Activated T-helper 1 cell treated with anti-CD3 and anti-CD28 coated beads, Interleukin-12 subunit alpha, Interleukin-12 subunit beta, Interleukin-2, Interleukin-4 antibody, amounts not matched to agents 30 ng/mL and 10 ng/mL and 1 ng/mL, durations not matched to agents 14 hours and 24 hours and 36 hours (primary cell): ENCODE results near the gene HAO2. TPM values are rescaled to one million over a fixed set of nuclear protein-coding genes. Genes with fewer than 3 reads are reported as not detected.
A peak's percentile ranks its signal among the peaks of the same experiment; 100 is the strongest.

Source experiments
- DNase-seq: peaks from one replicate; pipeline ENCODE4 v3.0.0; 2021; ENCODE audit warnings: low spot score
- H3K27ac Mint-ChIP-seq: one replicate; pipeline ENCODE4 v1.8.0; 2021; ENCODE audit warnings: mild to moderate bottlenecking, mixed read lengths
- H3K27me3 Mint-ChIP-seq: one replicate; pipeline ENCODE4 v1.8.0; 2022; ENCODE audit warnings: mild to moderate bottlenecking, moderate library complexity, mixed read lengths; ENCODE audit not compliant: insufficient read depth
- H3K36me3 Mint-ChIP-seq: one replicate; pipeline ENCODE4 v1.8.0; 2021; ENCODE audit warnings: low read depth, mixed read lengths
- H3K4me1 Mint-ChIP-seq: one replicate; pipeline ENCODE4 v1.8.0; 2021; ENCODE audit warnings: low read depth, mixed read lengths
- H3K4me3 Mint-ChIP-seq: one replicate; pipeline ENCODE4 v1.8.0; 2021; ENCODE audit warnings: mild to moderate bottlenecking, moderate library complexity, mixed read lengths
- H3K9me3 Mint-ChIP-seq: one replicate; pipeline ENCODE4 v1.8.0; 2021; ENCODE audit warnings: mixed read lengths
- intact Hi-C: fragments of 100-400 bp; cut with micrococcal nuclease; formaldehyde crosslinking; loops from one replicate; pipeline ENCODE4 v1.15.1; 2024
- total RNA-seq: library from RNA; stranded (reverse); gene quantifications from 2 replicates; pipeline ENCODE4 v1.2.3, GENCODE V29; 2022

The HAO2 gene
- total RNA-seq, result not detected in 2 replicates

GRCh38 chr1:119368554-119368953 lies at the start of gene HAO2:
TSS of gene HAO2 (plus strand) at chr1:119368785. CDS start at chr1:119381086, 12,301 bp downstream.
- intact Hi-C loops, result loop anchor here (10.0 kb wide), 1 partner anchor 1214 kb away; no protein-coding TSS in a partner anchor
- no peak within 1 kb of the TSS for H3K27ac Mint-ChIP-seq
- H3K36me3 Mint-ChIP-seq, result no peaks in the 10 kb centered on the region

GRCh38 chr1:119320100-119320499 lies 48.5 kb upstream of the HAO2 start:
- Mint-ChIP-seq H3K27ac (no peak overlapping the region), H3K4me1 (peaks cover 12% of the 10 kb centered on the region), H3K36me3 (no peaks in the 10 kb centered on the region), H3K4me3 (no peak overlapping the region), H3K27me3 (peaks cover 3% of the 10 kb centered on the region), H3K9me3 (no peaks in the 10 kb centered on the region)
- intact Hi-C loops, result no loop called here
- DNase-seq, result no peak

More at GRCh38 chr1:119368554-119368953, at the start of gene HAO2:
- H3K4me3 Mint-ChIP-seq, result no peak within 1 kb of the TSS
- no peaks in the 10 kb centered on the region for H3K4me1 Mint-ChIP-seq
- H3K9me3 Mint-ChIP-seq, result no peaks in the 10 kb centered on the region
- H3K27me3 Mint-ChIP-seq, result peaks cover 16% of the 10 kb centered on the region
- no peak for DNase-seq

- H3K36me3 Mint-ChIP-seq, result no peaks in the 10 kb centered on the region
- H3K27me3 Mint-ChIP-seq, result peaks cover 3% of the 10 kb centered on the region
- DNase-seq, result no peak
- H3K9me3 Mint-ChIP-seq, result no peaks in the 10 kb centered on the region
- no peak overlapping the region for H3K27ac Mint-ChIP-seq
- intact Hi-C loops, result no loop called here
- H3K4me3 Mint-ChIP-seq, result no peak overlapping the region
- peaks cover 20% of the 10 kb centered on the region for H3K4me1 Mint-ChIP-seq
These were observed 46.7 kb upstream of the HAO2 start for GRCh38 chr1:119321666-119322419.

GRCh38 chr1:119323216-119323982 lies 45.2 kb upstream of the HAO2 start:
- H3K36me3 Mint-ChIP-seq, result no peaks in the 10 kb centered on the region
- peaks cover 10% of the 10 kb centered on the region for H3K27me3 Mint-ChIP-seq
- no peak overlapping the region for H3K27ac Mint-ChIP-seq
- H3K4me3 Mint-ChIP-seq, result no peak overlapping the region
- intact Hi-C loops, result no loop called here
- DNase-seq, result no peak
- no peaks in the 10 kb centered on the region for H3K9me3 Mint-ChIP-seq
- H3K4me1 Mint-ChIP-seq, result peaks cover 33% of the 10 kb centered on the region

GRCh38 chr1:119324198-119324597 lies 44.4 kb upstream of the HAO2 start:
- DNase-seq, result no peak
- Mint-ChIP-seq H3K27ac (no peak overlapping the region), H3K9me3 (no peaks in the 10 kb centered on the region), H3K27me3 (peaks cover 13% of the 10 kb centered on the region), H3K36me3 (no peaks in the 10 kb centered on the region), H3K4me1 (peaks cover 33% of the 10 kb centered on the region), H3K4me3 (no peak overlapping the region)
- intact Hi-C loops, result no loop called here

- Mint-ChIP-seq H3K27ac (no peak overlapping the region), H3K9me3 (no peaks in the 10 kb centered on the region), H3K27me3 (peaks cover 13% of the 10 kb centered on the region), H3K36me3 (no peaks in the 10 kb centered on the region), H3K4me3 (no peak overlapping the region), H3K4me1 (peaks cover 33% of the 10 kb centered on the region)
- no peak for DNase-seq
- intact Hi-C loops, result no loop called here
These were observed 42.3 kb upstream of the HAO2 start for GRCh38 chr1:119326251-119326650.

- H3K27ac Mint-ChIP-seq, result no peak overlapping the region
- peaks cover 33% of the 10 kb centered on the region for H3K4me1 Mint-ChIP-seq
- H3K4me3 Mint-ChIP-seq, result peak overlapping the region; percentile 60
- no peaks in the 10 kb centered on the region for H3K9me3 Mint-ChIP-seq
- peaks cover 10% of the 10 kb centered on the region for H3K27me3 Mint-ChIP-seq
- no peak for DNase-seq
- H3K36me3 Mint-ChIP-seq, result no peaks in the 10 kb centered on the region
- intact Hi-C loops, result no loop called here
These were observed 41.5 kb upstream of the HAO2 start for GRCh38 chr1:119327094-119327449.

DNA sequence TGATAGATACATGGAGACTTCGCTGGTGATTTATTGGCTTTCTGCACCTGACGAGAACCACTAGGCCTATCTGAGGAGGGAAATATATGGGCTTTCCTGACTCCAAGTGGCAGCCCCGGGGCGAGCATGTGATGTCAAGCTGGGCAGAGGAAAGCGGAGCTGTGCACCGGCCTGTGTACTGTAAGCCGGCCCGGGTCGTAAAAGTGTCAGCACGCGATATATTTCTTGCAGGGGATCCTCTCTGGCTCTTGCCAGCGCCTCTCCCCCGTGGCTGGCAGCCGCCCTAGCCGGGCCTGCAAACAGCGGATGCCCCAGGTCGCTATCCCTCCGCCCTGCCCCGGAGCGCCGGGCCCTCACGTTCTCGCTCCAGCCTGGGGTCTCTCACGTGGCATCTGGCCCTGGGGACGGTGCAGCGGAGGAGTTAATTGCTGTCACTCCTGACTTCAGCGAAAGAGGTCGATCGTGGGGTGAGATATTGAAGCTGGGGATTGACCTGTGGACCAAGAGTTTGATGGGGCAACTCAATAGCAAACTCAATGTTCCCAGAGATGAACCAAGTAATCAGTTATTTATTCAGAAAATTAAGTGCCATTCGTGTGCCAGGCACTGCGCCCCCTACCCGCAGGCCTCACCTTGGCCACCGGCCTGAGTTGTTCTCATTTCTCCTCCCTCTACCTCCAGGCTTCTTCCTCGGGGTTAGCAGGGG lies 41.0 kb upstream of the HAO2 start:
- H3K4me1 Mint-ChIP-seq, result peaks cover 33% of the 10 kb centered on the region
- H3K27me3 Mint-ChIP-seq, result peaks cover 10% of the 10 kb centered on the region
- no peaks in the 10 kb centered on the region for H3K36me3 Mint-ChIP-seq
- peak overlapping the region; percentile 68 for H3K4me3 Mint-ChIP-seq
- intact Hi-C loops, result no loop called here
- no peak for DNase-seq
- H3K9me3 Mint-ChIP-seq, result no peaks in the 10 kb centered on the region
- no peak overlapping the region for H3K27ac Mint-ChIP-seq

DNA sequence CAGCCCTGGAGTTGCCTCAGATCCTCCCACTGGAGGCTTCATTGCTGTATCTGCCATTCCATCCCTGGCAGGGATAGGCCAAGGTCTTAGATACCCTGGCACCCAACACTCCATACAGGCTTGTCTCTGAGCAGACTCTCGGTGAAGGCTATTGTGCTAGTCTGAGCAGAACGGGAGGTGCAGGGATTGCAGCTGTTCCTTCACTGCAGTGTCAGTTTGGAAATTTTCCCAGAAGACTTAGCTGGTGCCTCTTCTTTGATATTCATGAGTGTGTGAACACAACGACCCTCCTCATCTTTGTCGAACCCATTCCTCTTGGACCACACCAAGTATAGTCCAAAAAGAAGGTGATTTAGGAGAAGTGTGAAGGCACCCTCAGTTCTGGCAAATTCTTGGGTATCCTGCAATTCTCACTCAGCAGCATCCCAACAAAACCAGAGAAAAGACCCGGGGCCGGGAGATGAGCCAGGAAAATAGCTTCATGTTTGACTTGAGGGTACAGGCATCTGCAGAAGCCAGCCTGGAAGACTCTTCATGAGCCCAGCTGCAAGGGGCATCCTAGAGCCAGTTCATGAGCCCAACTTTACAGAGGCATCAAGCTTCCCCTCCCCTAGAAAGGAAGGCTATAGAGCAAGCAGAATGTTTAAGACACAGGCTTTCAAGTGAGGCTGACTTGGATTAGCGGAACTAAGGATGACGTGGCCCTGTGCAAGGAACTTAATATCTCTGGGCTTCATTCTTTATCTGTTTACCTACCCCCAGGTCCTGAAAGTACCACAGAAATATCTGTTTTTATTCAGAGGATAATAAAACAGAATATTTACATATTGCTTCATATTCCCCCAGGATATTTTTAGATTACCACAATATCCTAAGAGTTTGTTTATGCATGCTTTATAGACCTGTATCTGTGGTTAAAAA lies 38.8 kb upstream of the HAO2 start:
- intact Hi-C loops, result no loop called here
- Mint-ChIP-seq H3K36me3 (no peaks in the 10 kb centered on the region), H3K4me1 (peaks cover 21% of the 10 kb centered on the region), H3K9me3 (no peaks in the 10 kb centered on the region), H3K27ac (no peak overlapping the region), H3K27me3 (peaks cover 10% of the 10 kb centered on the region), H3K4me3 (no peak overlapping the region)
- no peak for DNase-seq

DNA sequence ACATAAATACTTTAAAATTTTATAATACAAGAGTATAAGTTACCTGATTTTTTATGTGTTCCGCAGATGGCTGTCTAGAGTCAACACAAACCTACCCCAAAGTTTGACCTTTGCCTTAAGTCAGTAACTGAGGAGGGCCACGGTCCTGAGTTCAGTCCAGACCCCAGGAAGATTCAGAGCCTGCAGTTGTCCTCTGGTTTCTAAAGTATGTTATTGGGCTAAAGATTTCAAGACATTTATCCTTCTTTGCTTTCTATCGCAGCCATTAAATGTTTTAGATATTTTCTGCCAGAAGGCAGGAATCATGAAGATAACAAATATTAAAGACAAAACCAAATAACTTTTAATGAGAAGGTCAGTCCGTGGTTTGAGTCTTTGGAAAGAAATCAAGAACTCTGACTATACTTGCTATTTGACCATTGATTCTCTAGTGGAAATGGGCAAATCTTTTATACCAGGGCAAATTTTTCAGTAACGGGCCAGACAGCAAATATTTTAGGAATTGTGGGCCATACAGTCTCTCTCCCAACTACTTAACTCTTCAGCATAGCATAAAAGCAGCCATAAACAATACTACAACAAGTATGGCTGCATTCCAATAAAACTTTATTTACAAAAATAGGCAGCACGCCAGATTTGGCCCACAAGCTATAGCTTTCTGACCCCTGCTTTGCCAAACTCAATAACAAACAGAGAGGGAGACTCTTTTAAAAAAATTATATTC lies 38.0 kb upstream of the HAO2 start:
- H3K4me3 Mint-ChIP-seq, result no peak overlapping the region
- H3K4me1 Mint-ChIP-seq, result peaks cover 21% of the 10 kb centered on the region

DNA sequence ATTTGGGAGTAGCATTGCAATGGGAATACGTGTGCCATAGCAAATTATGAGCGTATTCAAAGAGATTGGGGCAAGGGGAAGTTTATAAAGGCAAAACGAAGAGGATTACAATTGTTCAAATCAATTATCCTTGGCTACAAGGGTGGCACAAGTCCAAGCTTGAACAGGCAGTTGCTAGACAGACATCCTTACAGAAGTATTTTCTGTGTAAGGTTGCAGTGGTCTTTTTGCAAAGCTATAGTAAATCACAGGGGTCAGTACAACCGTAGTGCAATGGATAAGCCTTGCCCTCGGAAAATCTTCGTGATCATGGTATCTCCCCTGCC lies 37.4 kb upstream of the HAO2 start:
- no peaks in the 10 kb centered on the region for H3K36me3 Mint-ChIP-seq
- intact Hi-C loops, result no loop called here
- no peak overlapping the region for H3K27ac Mint-ChIP-seq
- peaks cover 20% of the 10 kb centered on the region for H3K4me1 Mint-ChIP-seq
- peaks cover 10% of the 10 kb centered on the region for H3K27me3 Mint-ChIP-seq
- no peak for DNase-seq
- H3K4me3 Mint-ChIP-seq, result no peak overlapping the region
- H3K9me3 Mint-ChIP-seq, result no peaks in the 10 kb centered on the region

More for the DNA sequence above, 38.0 kb upstream of the HAO2 start:
- Mint-ChIP-seq H3K27me3 (peaks cover 10% of the 10 kb centered on the region), H3K27ac (no peak overlapping the region), H3K9me3 (no peaks in the 10 kb centered on the region), H3K36me3 (no peaks in the 10 kb centered on the region)
- intact Hi-C loops, result no loop called here
- no peak for DNase-seq

DNA sequence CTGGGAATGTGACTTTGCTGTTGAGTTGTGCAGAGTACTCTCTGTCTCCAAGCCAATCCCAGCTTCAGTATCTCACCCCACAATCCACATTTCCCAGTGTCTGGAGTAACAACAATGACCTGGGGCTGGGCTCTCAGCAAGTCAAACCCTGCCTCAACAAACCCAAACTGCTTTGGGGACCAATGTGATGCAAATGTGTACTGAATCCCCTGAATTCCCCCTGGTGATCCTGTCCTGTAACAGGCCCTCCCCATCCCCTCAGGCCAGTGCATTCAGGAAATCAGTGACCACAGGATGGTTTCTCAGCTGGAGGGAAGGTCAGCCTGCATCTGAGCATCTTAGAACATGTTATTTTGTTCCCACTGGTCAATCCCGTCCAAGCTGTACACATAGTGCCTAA lies 36.7 kb upstream of the HAO2 start:
- no peaks in the 10 kb centered on the region for H3K9me3 Mint-ChIP-seq
- DNase-seq, result no peak
- intact Hi-C loops, result no loop called here
- H3K4me1 Mint-ChIP-seq, result peaks cover 12% of the 10 kb centered on the region
- no peak overlapping the region for H3K27ac Mint-ChIP-seq
- H3K27me3 Mint-ChIP-seq, result peaks cover 10% of the 10 kb centered on the region
- H3K4me3 Mint-ChIP-seq, result no peak overlapping the region
- H3K36me3 Mint-ChIP-seq, result no peaks in the 10 kb centered on the region
